Keratinocyte (primary cell): ENCODE data around the gene NR1D2.

ENCODE experiments used
- EZH2 ChIP-seq: IDR thresholded peaks from one replicate; pipeline ENCODE4 v1.6.1; 2012; ENCODE audit warnings: inconsistent platforms, mild to moderate bottlenecking, low read length, moderate library complexity
- TF ChIP-seq, protein P1 (sequence below), 3 experiments: IDR thresholded peaks in 1 of 3; conservative IDR thresholded peaks in 1 of 3; optimal IDR thresholded peaks in 1 of 3; 2 replicates in 2 of 3; 3 replicates in 1 of 3; pipeline versions ENCODE3 to v1.5.1; 2011; ENCODE audit warnings: low read length in 3 of 3, mild to moderate bottlenecking in 3 of 3, moderate library complexity in 2 of 3, control low read depth in 1 of 3, inconsistent platforms in 1 of 3; ENCODE audit not compliant: insufficient read depth in 2 of 3; ENCODE audit errors: extremely low read depth in 1 of 3

DNA sequence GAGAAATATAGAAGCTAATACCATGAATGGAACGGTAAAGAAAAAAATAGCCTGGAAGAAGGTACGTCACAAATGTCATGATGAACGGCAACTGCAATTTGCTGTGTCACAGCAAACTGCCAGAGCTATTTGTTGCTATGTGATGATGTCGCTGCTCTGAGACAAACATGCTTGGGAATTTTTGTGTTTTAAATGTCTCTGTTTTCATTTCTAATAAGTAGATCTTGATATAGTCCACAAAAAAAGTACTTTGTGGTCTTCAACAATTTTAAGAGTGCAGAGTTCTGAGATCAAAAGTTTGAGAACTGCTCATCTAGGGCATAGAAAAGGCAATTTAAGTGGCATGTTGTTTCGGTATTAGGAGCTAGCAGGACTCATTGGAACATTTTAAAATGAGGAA is 4.3 kb upstream of the NR1D2 start:
- TF ChIP-seq EZH2 = no peak
- TF ChIP-seq, protein P1, sequence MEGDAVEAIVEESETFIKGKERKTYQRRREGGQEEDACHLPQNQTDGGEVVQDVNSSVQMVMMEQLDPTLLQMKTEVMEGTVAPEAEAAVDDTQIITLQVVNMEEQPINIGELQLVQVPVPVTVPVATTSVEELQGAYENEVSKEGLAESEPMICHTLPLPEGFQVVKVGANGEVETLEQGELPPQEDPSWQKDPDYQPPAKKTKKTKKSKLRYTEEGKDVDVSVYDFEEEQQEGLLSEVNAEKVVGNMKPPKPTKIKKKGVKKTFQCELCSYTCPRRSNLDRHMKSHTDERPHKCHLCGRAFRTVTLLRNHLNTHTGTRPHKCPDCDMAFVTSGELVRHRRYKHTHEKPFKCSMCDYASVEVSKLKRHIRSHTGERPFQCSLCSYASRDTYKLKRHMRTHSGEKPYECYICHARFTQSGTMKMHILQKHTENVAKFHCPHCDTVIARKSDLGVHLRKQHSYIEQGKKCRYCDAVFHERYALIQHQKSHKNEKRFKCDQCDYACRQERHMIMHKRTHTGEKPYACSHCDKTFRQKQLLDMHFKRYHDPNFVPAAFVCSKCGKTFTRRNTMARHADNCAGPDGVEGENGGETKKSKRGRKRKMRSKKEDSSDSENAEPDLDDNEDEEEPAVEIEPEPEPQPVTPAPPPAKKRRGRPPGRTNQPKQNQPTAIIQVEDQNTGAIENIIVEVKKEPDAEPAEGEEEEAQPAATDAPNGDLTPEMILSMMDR (optimal IDR thresholded peaks at IDR 0.05 in 1 of 3, IDR thresholded peaks at IDR 0.05 in 1 of 3, conservative IDR thresholded peaks at IDR 0.05 in 1 of 3; ENCODE audit: extremely low read depth in 1 of 3, insufficient read depth in 2 of 3, low read length in 3 of 3) = no peak
